Vagina (tissue), 2 donors: ENCODE results near the gene ENTPD6. TPM values are rescaled to one million over a fixed set of nuclear protein-coding genes. Genes with fewer than 3 reads are reported as not detected.
A peak's percentile ranks its signal among the peaks of the same experiment; 100 is the strongest.

Source experiments
- DNase-seq, 2 donors: peaks; one replicate each; pipeline ENCODE4 v3.0.0-alpha.2; 2017; ENCODE audit errors: extremely low spot score in 2 of 2
- H3K27ac ChIP-seq: fragments of 200-600 bp; sonication (generic); one replicate; pipeline ENCODE4 v1.5.1; 2019
- H3K27me3 ChIP-seq: fragments of 200-600 bp; sonication (generic); one replicate; pipeline ENCODE4 v1.5.1; 2019
- H3K36me3 ChIP-seq, 2 donors: fragments of 200-600 bp; sonication (generic); one replicate each; pipeline ENCODE4 v1.5.1; 2017 to 2019
- H3K4me1 ChIP-seq: fragments of 200-600 bp; sonication (generic); one replicate; pipeline ENCODE4 v1.5.1; 2019
- H3K4me3 ChIP-seq, 2 donors: fragments of 200-600 bp; sonication (generic); 1 replicate in 1 of 2; 2 replicates in 1 of 2; pipeline ENCODE4 v1.5.1; 2016 to 2019
- H3K9me3 ChIP-seq: fragments of 200-600 bp; sonication (generic); one replicate; pipeline ENCODE4 v1.5.1; 2019
- CTCF ChIP-seq, 3 experiments: fragments of 450-650 bp in 2 of 3; fragments of 200-600 bp in 1 of 3; sonication (generic) in 1 of 3; IDR thresholded peaks; one replicate each; pipeline ENCODE4 v1.5.1; 2017 to 2019; ENCODE audit warnings: antibody characterized with exemption in 3 of 3, mild to moderate bottlenecking in 2 of 3, moderate library complexity in 2 of 3
- POLR2A ChIP-seq, 2 donors: fragments of 450-650 bp; IDR thresholded peaks; one replicate each; pipeline ENCODE4 v1.6.1; 2017; ENCODE audit warnings: antibody characterized with exemption in 2 of 2, mild to moderate bottlenecking in 2 of 2, moderate library complexity in 2 of 2
- POLR2AphosphoS5 ChIP-seq, 2 donors: sonication (generic); formaldehyde crosslinking; IDR thresholded peaks; one replicate each; pipeline ENCODE4 v1.9.0; 2017; ENCODE audit warnings: antibody characterized with exemption in 2 of 2, mild to moderate bottlenecking in 2 of 2, low read depth in 1 of 2; ENCODE audit not compliant: insufficient read depth in 1 of 2
- intact Hi-C: fragments of 100-400 bp; cut with DNase I; formaldehyde crosslinking; loops from one replicate; pipeline ENCODE4 v1.15.1; 2023
- total RNA-seq: library from RNA; depleted of rRNA; stranded (reverse); fragments of >200 nt; gene quantifications from one replicate; pipeline ENCODE4 v1.2.3, GENCODE V29; 2016

The ENTPD6 gene
- total RNA-seq, 1 donor from 2014 or later: 51.3 TPM

- peaks cover 0 to 66% of the 10 kb centered on the region in 2 donors for H3K36me3 ChIP-seq
- intact Hi-C loops: no loop called here
- no peaks in the 10 kb centered on the region for H3K27me3 ChIP-seq
- no peak for TF ChIP-seq CTCF (IDR thresholded peaks at IDR 0.05)
- no peak for TF ChIP-seq POLR2A (IDR thresholded peaks at IDR 0.05)
- TF ChIP-seq POLR2AphosphoS5 (IDR thresholded peaks at IDR 0.05; ENCODE audit: insufficient read depth in 1 of 2, low read depth in 1 of 2): no peak
- no peaks in the 10 kb centered on the region for H3K9me3 ChIP-seq
- H3K4me3 ChIP-seq: no peak overlapping the region
- DNase-seq: peak in 1 of 2 donors; percentile 84
- no peak overlapping the region for H3K27ac ChIP-seq
- H3K4me1 ChIP-seq: no peaks in the 10 kb centered on the region
Measured at GRCh38 chr20:25212242-25212641, 16.7 kb downstream of the ENTPD6 start.

DNA sequence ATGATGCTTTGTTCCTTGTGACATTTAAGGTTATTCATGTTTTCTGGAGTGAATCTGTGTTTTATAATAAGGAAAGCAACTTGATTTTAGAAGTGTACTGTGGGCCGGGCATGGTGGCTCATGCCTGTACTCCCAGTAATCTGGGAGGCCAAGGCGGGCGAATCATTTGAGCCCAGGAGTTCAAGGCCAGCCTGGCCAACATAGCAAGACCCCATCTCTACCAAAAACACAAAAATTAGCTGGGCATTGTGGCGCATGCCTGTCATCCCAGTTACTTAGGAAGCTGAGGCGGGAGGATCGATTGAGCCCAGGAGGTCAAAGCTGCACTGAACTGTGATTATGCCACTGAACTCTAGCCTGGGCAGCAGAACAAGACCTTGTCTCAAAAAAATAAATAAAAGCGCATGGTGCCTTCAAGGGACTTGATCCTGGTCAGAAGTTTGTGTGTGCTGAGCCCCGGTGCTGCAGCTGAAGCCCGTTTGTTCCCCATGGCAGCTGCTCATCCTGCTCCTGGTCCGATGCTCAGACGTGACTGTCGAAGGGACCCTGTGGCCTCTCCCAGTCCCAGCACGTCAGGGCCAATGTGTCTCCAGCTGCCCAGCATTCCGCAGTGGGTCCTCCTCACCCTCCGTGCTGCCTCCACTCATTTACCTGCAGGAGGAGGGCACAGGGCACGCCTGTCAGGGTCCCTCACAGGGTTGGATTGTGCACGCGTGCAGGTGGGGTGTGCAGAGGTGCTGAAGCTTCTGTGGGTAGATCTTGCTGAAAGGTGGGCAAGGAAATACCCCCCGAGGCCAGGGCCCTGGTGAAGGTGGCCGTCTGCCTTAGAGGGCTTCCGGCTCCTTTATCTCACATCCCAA is 18.3 kb downstream of the ENTPD6 start:
- no peak for TF ChIP-seq POLR2AphosphoS5 (IDR thresholded peaks at IDR 0.05; ENCODE audit: insufficient read depth in 1 of 2, low read depth in 1 of 2)
- no peak for TF ChIP-seq POLR2A (IDR thresholded peaks at IDR 0.05)
- no peak for TF ChIP-seq CTCF (IDR thresholded peaks at IDR 0.05)
- no peak overlapping the region for H3K27ac ChIP-seq
- H3K9me3 ChIP-seq: no peaks in the 10 kb centered on the region
- peaks cover 0 to 71% of the 10 kb centered on the region in 2 donors for H3K36me3 ChIP-seq
- no peaks in the 10 kb centered on the region for H3K4me1 ChIP-seq
- no peak overlapping the region for H3K4me3 ChIP-seq
- no peaks in the 10 kb centered on the region for H3K27me3 ChIP-seq
- intact Hi-C loops: no loop called here
- no peak for DNase-seq

DNA sequence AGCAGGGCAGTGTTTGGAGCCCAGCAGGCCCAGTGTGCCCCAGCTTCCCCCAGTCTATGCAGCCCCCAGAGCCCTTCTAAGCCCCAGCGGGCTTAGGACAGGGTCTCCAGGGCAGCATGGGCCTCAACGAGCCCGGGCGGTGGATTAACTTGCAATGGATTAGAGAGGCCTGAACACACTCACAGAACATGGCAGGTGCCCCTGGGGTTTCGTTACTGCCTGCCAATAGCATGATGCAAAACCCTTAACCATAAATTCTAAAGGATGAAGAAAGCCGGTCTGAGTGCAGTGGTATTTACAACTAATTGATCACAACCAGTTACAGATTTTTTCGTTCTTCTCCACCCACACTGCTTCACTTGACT is 18.9 kb downstream of the ENTPD6 start:
- Histone ChIP-seq H3K4me1 (no peaks in the 10 kb centered on the region), H3K27ac (no peak overlapping the region), H3K4me3 (no peak overlapping the region), H3K36me3 (peaks cover 0 to 75% of the 10 kb centered on the region in 2 donors), H3K27me3 (no peaks in the 10 kb centered on the region), H3K9me3 (no peaks in the 10 kb centered on the region)
- TF ChIP-seq POLR2AphosphoS5 (IDR thresholded peaks at IDR 0.05; ENCODE audit: insufficient read depth in 1 of 2, low read depth in 1 of 2): no peak
- no peak for TF ChIP-seq CTCF (IDR thresholded peaks at IDR 0.05)
- no peak for TF ChIP-seq POLR2A (IDR thresholded peaks at IDR 0.05)
- DNase-seq: peak in 1 of 2 donors; percentile 72
- intact Hi-C loops: no loop called here

GRCh38 chr20:25214819-25215218 is 19.3 kb downstream of the ENTPD6 start:
- TF ChIP-seq POLR2A (IDR thresholded peaks at IDR 0.05) (no peak), POLR2AphosphoS5 (IDR thresholded peaks at IDR 0.05; ENCODE audit: insufficient read depth in 1 of 2, low read depth in 1 of 2) (no peak), CTCF (IDR thresholded peaks at IDR 0.05) (no peak)
- H3K36me3 ChIP-seq: peaks cover 0 to 76% of the 10 kb centered on the region in 2 donors
- no peak for DNase-seq

DNA sequence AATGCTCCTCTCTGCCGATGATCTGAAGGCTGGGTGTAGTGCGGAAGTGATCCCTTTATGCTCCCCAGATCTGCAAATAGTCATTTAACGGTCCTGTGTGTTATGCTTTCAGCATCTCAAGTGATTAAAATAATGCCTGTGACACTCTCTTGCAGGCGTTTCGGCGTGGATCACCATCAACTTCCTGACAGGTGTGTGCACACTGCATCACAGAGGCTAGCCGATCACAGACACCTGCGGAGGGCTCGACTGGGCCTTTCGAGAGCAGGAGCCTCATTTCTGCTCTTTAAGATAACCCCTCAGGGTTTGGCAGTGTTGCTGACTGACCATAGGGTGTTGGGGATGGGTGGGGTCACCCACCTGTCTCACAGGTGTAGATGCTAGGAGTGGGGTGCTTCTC is 20.0 kb downstream of the ENTPD6 start:
- H3K27me3 ChIP-seq: no peaks in the 10 kb centered on the region
- H3K36me3 ChIP-seq: peaks cover 0 to 71% of the 10 kb centered on the region in 2 donors
- TF ChIP-seq POLR2AphosphoS5 (IDR thresholded peaks at IDR 0.05; ENCODE audit: insufficient read depth in 1 of 2, low read depth in 1 of 2) (no peak), POLR2A (IDR thresholded peaks at IDR 0.05) (no peak), CTCF (IDR thresholded peaks at IDR 0.05) (no peak)
- no peak overlapping the region for H3K4me3 ChIP-seq
- no peak overlapping the region for H3K27ac ChIP-seq
- H3K4me1 ChIP-seq: no peaks in the 10 kb centered on the region
- no peaks in the 10 kb centered on the region for H3K9me3 ChIP-seq
- intact Hi-C loops: no loop called here
- no peak for DNase-seq

More at GRCh38 chr20:25214819-25215218, 19.3 kb downstream of the ENTPD6 start:
- intact Hi-C loops: no loop called here
- H3K4me1 ChIP-seq: no peaks in the 10 kb centered on the region
- no peaks in the 10 kb centered on the region for H3K9me3 ChIP-seq
- H3K27ac ChIP-seq: no peak overlapping the region
- H3K27me3 ChIP-seq: no peaks in the 10 kb centered on the region
- H3K4me3 ChIP-seq: no peak overlapping the region
